EH (cell line): ENCODE results near the gene KCTD8.

ENCODE experiments used
- DNase-seq: peaks from one replicate; pipeline ENCODE4 v3.0.0-alpha.2; 2015; ENCODE audit warnings: low read depth

KCTD8 gene

GRCh38 chr4:44162538-44163270 is 285.9 kb downstream of the KCTD8 start:
- no peak for DNase-seq

GRCh38 chr4:44161756-44162155 is 286.9 kb downstream of the KCTD8 start:
- DNase-seq: no peak

GRCh38 chr4:44160776-44161367 is 287.7 kb downstream of the KCTD8 start:
- DNase-seq: no peak

DNA sequence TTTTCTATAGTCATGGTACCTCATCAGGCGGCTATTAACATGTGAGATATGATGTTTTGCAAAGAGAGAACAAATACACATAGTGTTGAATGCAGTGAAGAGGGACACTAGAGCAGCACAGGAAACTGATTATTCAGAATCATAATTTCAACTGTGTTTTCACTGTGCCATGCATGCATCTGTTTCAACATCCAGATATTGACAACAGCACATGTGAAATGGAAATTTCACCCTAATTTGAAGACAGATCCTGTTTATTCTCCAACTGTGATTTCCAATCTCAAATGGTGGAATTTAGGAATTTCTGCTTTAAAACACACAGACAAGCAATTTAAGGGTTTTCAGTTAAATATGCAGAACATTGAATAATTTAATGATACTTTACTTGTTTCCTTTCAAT is 288.6 kb downstream of the KCTD8 start:
- no peak for DNase-seq

- no peak for DNase-seq
These were observed 290.9 kb downstream of the KCTD8 start for GRCh38 chr4:44157611-44158277.

- no peak for DNase-seq
These were observed 298.5 kb downstream of the KCTD8 start for GRCh38 chr4:44150091-44150576.

- DNase-seq: no peak
These were observed 299.3 kb downstream of the KCTD8 start for GRCh38 chr4:44149282-44149681.

DNA sequence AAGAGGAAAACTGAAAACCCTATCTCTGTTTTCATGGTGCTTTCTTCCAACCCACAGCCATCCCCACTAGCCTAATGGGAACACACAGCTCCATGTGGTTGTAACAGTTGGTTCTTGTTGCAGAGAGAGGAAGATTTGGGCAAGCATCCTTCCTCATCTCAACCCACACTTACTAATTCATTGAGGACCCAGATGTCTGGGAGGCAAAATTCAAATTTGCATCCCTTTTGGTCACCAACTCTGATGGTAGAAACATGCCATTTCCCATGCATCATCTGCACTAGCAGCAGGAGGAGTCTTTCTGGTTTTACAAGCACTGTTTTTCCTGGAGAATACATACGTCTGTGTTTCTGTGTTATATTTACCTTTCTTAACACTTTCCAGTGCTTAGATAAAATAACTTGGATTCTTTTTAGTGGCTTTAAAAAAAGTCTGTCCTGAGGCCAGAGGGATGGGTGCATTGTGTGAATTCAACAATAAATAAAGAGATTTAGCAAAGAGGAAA is 301.0 kb downstream of the KCTD8 start:
- DNase-seq: no peak

DNA sequence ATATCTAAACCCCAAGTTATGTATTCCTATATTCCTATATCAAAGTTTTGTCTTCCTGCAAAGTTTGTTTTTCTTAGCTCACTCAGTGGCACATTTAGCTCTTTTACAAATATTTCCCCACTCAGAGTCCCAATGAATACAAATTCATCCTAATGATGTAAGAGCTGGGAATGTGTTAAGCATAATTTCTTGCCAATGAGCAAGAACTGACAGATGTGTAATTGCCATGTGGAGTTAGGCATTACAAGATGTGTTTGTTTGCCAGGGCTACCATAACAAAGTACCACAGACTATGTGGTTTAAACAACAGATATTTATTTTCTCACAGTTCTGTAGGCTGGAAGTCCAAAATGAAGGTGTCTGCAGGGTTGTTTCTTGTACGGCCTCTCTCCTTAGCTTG is 302.1 kb downstream of the KCTD8 start:
- no peak for DNase-seq

GRCh38 chr4:44145868-44146267 is 302.7 kb downstream of the KCTD8 start:
- DNase-seq: no peak

GRCh38 chr4:44132526-44132925 is 316.1 kb downstream of the KCTD8 start:
- no peak for DNase-seq
